Measurements from ENCODE around the gene PRKCA. TPM values are rescaled to one million over a fixed set of nuclear protein-coding genes. Genes with fewer than 3 reads are reported as not detected.

The PRKCA gene
- total RNA-seq, 1 donor from 2014 or later: 15.5 TPM

DNA sequence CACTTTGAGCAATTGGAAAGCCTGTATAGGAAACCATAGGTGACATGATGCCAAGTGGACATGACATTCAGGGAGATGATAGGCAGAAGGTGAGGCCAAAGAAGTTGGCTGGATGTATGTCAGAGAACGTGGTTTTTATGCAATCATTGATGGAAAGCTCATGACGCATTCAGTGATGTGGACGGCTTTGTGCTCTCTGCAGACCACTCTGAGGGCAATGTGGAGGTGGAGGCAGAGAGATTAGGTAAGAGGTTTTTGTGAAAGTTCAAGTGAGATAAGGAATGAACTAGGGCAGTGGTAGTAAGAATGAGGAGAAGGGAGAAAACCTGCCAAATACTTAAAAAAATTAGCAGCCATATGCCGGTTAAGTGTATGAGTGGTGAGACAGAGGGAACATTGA is 99.0 kb downstream of the PRKCA start:
- Histone ChIP-seq H3K4me1 (peaks cover 24% of the 10 kb centered on the region), H3K27ac (no peak overlapping the region), H3K36me3 (no peaks in the 10 kb centered on the region), H3K27me3 (no peaks in the 10 kb centered on the region), H3K4me3 (no peak overlapping the region), H3K9me3 (no peaks in the 10 kb centered on the region)
- TF ChIP-seq POLR2A (IDR thresholded peaks at IDR 0.05) (no peak), POLR2AphosphoS5 (IDR thresholded peaks at IDR 0.05; ENCODE audit: insufficient read depth in 1 of 2, low read depth in 1 of 2) (no peak)
- TF ChIP-seq, protein P1, sequence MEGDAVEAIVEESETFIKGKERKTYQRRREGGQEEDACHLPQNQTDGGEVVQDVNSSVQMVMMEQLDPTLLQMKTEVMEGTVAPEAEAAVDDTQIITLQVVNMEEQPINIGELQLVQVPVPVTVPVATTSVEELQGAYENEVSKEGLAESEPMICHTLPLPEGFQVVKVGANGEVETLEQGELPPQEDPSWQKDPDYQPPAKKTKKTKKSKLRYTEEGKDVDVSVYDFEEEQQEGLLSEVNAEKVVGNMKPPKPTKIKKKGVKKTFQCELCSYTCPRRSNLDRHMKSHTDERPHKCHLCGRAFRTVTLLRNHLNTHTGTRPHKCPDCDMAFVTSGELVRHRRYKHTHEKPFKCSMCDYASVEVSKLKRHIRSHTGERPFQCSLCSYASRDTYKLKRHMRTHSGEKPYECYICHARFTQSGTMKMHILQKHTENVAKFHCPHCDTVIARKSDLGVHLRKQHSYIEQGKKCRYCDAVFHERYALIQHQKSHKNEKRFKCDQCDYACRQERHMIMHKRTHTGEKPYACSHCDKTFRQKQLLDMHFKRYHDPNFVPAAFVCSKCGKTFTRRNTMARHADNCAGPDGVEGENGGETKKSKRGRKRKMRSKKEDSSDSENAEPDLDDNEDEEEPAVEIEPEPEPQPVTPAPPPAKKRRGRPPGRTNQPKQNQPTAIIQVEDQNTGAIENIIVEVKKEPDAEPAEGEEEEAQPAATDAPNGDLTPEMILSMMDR (IDR thresholded peaks at IDR 0.05): no peak
- no peak for DNase-seq (ENCODE audit: extremely low spot score in 2 of 2)
- intact Hi-C loops (cut with DNase I): no loop called here

GRCh38 chr17:66403846-66404556 is 101.6 kb downstream of the PRKCA start:
- intact Hi-C loops (cut with DNase I): no loop called here
- TF ChIP-seq POLR2A (IDR thresholded peaks at IDR 0.05) (no peak), POLR2AphosphoS5 (IDR thresholded peaks at IDR 0.05; ENCODE audit: insufficient read depth in 1 of 2, low read depth in 1 of 2) (no peak)
- TF ChIP-seq, protein P1 (IDR thresholded peaks at IDR 0.05): no peak
- no peaks in the 10 kb centered on the region for H3K27me3 ChIP-seq
- H3K9me3 ChIP-seq: no peaks in the 10 kb centered on the region
- peaks cover 29% of the 10 kb centered on the region for H3K4me1 ChIP-seq
- H3K36me3 ChIP-seq: no peaks in the 10 kb centered on the region
- no peak for DNase-seq (ENCODE audit: extremely low spot score in 2 of 2)
- no peak overlapping the region for H3K4me3 ChIP-seq
- no peak overlapping the region for H3K27ac ChIP-seq

GRCh38 chr17:66405836-66406677 is 103.6 kb downstream of the PRKCA start:
- no peak for TF ChIP-seq POLR2AphosphoS5 (IDR thresholded peaks at IDR 0.05; ENCODE audit: insufficient read depth in 1 of 2, low read depth in 1 of 2)
- TF ChIP-seq, protein P1 (IDR thresholded peaks at IDR 0.05): no peak
- no peak for TF ChIP-seq POLR2A (IDR thresholded peaks at IDR 0.05)
- peaks cover 29% of the 10 kb centered on the region for H3K4me1 ChIP-seq
- H3K36me3 ChIP-seq: no peaks in the 10 kb centered on the region
- no peaks in the 10 kb centered on the region for H3K27me3 ChIP-seq
- no peak overlapping the region for H3K27ac ChIP-seq
- no peaks in the 10 kb centered on the region for H3K9me3 ChIP-seq
- intact Hi-C loops (cut with DNase I): no loop called here
- no peak for DNase-seq (ENCODE audit: extremely low spot score in 2 of 2)
- H3K4me3 ChIP-seq: no peak overlapping the region

DNA sequence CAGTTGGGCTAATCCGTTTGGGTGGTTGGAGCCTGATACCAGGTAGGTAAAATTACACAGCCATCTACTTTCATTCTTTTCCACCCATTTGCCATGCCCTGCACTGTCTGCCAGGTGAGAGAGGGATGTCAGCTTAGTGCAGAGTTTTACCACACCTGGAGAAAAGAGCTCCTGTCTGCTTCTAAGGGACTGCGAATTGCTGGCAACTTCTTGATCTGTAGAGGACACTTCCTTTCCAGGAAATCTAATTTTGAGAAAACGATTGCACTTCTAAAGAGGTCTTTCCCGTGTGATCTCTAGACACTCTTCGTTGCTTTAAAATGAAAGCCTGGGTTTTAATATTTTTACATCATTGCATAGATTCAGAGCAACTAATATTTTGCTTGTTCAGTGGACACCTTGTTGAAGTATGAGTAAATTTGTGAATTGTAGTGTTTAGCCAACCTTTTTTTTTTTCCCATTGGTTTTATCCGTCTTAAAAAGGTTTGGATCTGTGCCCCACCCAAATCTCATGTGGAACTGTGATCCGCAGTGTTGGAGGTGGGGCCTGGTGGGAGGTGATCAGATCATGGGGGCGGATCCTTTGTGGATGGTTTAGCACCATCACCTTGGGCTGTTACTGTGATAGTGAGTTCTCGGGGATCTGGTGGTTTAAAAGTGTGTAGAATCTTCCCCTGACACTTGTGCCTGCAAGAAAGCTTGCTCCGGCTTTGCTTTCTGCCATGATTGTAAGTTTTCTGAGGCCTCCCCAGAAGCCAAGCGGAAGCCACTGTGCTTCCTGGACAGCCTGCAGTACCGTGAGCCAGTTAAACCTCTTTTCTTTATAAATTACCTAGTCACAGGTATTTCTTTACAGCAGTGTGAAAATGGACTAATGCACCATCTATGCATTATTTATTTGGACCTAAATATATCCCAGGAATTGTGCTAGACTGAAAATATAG is 104.6 kb downstream of the PRKCA start:
- DNase-seq (ENCODE audit: extremely low spot score in 2 of 2): no peak
- H3K27ac ChIP-seq: no peak overlapping the region
- H3K4me1 ChIP-seq: peaks cover 29% of the 10 kb centered on the region
- H3K36me3 ChIP-seq: no peaks in the 10 kb centered on the region
- no peaks in the 10 kb centered on the region for H3K27me3 ChIP-seq
- intact Hi-C loops (cut with DNase I): no loop called here
- TF ChIP-seq, protein P1 (IDR thresholded peaks at IDR 0.05): no peak
- TF ChIP-seq POLR2AphosphoS5 (IDR thresholded peaks at IDR 0.05; ENCODE audit: insufficient read depth in 1 of 2, low read depth in 1 of 2): no peak
- TF ChIP-seq POLR2A (IDR thresholded peaks at IDR 0.05): no peak
- no peaks in the 10 kb centered on the region for H3K9me3 ChIP-seq
- no peak overlapping the region for H3K4me3 ChIP-seq

All from vagina (tissue), 2 donors.